Embryonic facial prominence (tissue), 1 donor: ENCODE data around the gene ACSS3.
"Not testable (repeated sequence)": the region's sequence is repeated elsewhere in the genome, so short reads cannot be mapped to it uniquely, and the experiment has no call there.

Experiments
- DNase-seq: peaks from one replicate; pipeline ENCODE4 v3.0.0-alpha.2; 2016; ENCODE audit errors: extremely low spot score

The ACSS3 gene

DNA sequence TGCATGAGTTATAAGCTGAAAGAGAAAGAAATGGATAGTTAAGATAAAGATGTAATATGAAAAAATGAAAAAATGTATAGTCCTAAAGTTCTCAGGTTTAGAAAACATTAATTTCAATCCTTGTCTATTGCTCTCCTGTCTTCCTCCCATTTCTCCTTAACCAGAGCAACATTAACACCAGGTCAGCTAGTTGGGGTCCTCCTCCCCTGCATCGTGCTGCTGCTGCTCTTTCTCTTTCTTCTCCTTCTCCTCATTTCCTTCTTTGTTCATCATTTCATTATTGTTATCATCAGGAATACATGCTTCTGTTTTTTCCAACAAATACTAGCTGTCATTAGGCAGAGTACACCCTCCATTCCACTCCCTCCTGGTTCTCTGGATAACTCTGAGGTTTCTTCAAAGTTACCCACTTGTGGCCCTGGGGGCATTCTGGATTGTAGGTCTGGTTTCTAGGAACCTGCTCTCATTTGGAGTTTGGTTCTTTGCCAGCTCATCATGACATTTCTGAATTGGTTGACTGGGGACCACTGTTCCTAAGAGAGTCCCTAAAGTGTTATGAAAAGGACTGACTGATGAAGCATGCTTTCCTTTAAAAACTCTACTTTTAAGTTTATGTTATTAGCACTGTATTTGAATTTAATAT is 17.0 kb downstream of the ACSS3 start:
- DNase-seq: no peak

- no peak for DNase-seq
Observed at GRCh38 chr12:81095501-81096232, 17.8 kb downstream of the ACSS3 start.

GRCh38 chr12:81105687-81106086 is 27.8 kb downstream of the ACSS3 start:
- no peak for DNase-seq

DNA sequence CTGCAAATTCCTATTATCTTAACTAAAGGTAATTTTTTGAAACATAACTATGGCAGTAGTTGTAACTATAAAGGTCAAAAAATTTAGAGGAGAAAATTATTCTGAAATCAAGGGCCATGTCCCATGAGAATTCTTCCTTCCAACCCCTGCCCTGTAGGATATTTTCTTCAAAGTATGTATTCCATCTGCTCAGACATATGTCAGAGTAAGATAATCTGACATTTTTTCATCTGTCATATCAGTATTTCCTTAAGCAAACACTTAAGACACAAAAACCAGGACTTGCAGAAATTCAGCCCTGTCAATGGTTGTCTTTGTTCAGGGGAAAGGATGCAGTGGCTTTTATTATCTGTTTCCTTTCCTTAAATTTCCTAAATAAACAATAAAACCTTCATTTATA is 36.3 kb downstream of the ACSS3 start:
- DNase-seq: no peak

GRCh38 chr12:81119069-81119468 is 41.2 kb downstream of the ACSS3 start:
- DNase-seq: not testable (repeated sequence)

DNA sequence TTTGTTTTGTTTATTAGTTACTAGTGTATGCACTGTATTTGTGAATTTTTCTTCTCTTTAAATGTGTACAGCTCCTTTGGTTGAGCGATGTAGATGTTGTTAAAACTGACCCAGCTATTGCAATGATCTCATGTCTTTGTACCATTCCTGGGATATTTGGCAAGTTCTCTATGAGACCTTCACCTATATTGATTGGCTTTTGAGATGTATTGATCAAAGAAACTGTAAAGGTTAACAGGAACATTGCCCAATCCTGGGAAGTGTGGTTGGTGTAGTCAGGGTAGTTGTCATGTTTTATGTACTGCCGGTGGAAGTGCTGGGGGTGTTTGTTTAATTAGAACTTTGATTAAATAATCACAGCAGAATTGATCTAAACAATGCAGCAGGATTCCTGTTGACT is 43.1 kb downstream of the ACSS3 start:
- DNase-seq: no peak

- no peak for DNase-seq
Observed at GRCh38 chr12:81123611-81124010, 45.7 kb downstream of the ACSS3 start.

DNA sequence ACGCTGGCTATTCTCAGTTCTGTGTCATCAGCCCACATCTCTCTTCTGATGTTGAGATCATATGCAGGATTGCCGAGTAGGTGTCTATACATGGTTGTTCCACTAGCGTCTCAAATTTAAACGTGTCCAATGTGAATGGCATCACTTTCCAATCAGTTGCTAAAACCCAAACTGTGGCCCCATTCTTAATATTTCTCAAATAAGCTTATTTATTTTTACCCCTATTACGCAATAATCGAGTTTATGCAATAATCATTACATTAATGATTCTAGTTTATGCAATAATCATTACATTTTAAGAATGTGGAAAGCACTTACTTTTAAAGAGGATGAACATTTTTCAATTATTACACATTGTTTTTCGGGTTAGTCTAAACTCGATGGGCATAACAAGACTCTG is 47.8 kb downstream of the ACSS3 start:
- no peak for DNase-seq

GRCh38 chr12:81128930-81129554 is 51.2 kb downstream of the ACSS3 start:
- DNase-seq: no peak

- no peak for DNase-seq
Observed at GRCh38 chr12:81136519-81136918, 58.6 kb downstream of the ACSS3 start.

- no peak for DNase-seq
Observed at GRCh38 chr12:81137801-81138200, 59.9 kb downstream of the ACSS3 start.

DNA sequence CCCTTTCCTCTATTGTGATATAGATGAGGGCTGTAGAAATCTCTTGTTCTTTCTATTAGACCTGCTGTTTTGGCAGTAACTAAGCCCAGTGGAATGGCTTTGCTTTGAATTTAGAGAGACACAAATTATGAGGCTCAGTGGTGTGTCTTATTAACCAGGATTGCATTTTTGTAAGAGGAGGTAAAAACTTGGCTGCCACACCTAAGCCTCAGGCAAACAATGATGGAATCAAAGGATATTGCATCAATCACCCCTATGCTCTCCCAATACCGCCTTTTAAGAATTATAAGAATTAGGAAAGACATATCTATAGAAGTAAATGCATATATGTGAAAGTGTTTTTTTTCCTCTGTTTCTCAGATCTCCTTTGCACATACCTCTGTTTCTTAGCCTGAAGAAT is 63.3 kb downstream of the ACSS3 start:
- no peak for DNase-seq

DNA sequence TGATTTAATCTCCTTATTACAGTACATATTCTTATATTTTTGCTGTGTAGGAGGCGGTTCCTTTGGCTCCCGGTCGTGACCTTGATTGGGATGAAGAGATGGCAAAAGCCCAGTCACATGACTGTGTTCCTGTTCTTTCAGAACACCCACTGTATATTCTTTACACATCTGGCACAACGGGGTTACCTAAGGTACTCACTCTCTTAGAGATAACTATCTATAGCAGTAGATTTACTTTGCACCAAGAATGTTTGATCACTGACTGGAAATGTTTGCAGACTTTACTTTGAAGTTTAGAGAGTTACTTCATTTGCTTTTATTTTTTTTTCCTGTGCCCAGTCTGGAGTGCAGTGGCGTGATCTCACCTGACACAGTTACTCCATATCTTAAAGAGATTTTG is 65.2 kb downstream of the ACSS3 start:
- DNase-seq: no peak

DNA sequence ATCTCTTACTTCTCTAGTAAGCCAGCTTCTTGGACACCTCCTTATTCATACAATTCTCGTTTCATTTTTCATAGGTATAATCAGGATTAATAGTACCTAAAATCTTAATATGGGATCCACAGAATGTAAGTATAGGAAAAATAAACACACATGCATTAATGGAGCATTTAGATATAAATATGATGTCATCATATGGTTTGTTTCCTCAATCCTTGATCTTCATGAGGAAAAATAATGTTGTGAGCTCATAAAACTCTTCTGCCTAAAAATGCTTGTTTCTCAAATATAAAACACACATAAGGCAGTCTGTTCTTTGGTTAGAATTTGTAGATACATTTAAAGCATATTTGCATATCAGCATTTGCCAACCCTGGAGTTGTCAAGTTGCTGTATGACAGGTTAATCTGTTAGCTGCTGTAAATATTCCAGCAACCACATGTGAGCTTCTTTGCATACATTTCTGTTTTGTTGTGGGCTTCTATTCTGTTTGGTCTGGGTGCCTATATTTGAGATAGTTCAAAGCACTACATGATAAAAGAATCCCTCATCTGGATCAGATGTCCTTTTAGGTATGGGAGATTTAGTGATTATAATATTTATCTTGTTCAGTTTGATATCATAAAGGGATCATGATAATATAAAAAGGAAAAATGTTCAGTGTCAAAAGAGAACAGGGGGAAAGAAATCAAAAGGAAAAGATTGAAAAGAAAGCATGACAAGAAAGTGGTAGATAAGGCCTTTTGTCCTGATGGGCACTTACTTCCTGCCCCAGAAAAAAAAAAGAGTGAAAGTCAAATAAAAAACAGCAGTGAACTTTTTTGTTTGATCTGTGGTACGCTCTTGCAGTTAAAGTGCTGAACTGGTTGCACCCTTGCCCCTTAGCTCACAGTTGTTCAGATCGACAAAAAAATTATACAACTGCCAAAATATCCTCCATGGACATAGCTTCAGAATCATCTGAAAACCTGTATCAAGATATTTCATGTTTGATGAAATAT is 68.6 kb downstream of the ACSS3 start:
- no peak for DNase-seq

DNA sequence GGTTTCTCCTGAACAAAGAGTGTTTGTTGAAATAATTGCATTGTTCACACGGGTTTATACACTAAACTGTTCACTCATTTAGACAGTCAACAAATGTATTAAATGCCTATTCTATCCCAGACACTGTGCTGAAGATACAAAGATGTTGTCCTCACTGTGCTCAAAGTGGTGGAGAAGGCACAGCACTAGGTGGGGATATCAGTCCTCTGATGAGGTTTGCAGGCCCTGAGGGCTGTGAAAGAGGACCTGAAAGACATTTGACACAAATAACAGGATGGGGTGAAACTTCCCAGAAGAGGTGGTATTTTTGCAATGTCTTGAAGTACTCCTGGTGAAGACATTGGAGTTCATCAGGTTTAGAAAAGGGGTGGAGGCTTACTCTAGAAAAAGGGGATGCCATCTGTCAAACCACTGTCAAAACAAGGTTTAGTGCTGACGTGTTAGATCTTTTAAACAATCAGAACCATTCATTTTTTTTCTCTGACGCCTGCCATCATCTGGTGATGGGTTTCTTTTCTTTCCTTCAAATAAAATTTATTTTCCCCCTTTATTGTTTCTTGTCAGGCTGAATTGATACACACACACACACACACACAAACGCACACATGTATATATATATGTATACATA is 69.5 kb downstream of the ACSS3 start:
- DNase-seq: no peak

- no peak for DNase-seq
Observed at GRCh38 chr12:81150382-81150781, 72.5 kb downstream of the ACSS3 start.

- DNase-seq: no peak
Observed at GRCh38 chr12:81159856-81160255, 82.0 kb downstream of the ACSS3 start.

- DNase-seq: no peak
Observed at GRCh38 chr12:81161680-81162079, 83.8 kb downstream of the ACSS3 start.

DNA sequence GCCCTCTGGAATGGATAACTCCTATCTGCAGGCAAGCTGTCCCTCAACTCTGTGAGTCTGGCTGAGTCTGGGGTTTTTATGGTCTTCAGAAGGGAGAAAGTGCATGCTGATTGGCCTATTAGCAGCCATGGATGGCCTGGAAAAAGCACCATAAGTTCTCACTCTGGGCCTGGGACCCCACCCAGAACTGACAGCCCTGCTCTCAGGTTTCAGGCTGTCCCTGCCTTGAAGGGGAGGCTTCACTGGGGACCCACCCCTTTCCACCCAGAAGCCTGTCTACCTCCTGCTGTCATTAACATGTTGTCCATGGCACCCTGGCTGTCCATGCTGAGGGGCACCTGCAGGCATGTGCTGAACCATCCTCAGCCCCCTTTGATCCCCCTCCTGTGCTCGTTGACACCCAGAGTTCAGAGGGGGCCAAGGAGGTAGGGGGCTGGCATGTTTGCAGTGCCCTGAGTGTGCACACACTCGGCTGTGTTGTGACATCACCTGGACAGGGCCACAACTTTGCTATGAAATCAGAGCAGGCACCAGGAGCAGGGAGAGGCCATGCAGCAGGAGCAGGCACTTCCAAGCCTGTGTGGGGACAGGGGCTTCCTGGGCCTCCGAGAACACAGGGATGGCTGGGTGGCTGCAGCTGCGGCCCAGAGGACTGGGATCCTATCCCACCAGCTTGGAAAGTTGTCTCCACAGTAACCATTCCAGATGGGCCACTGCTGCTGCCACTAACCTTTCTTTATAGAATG is 84.7 kb downstream of the ACSS3 start:
- no peak for DNase-seq

GRCh38 chr12:81164827-81165226 is 86.9 kb downstream of the ACSS3 start:
- DNase-seq: no peak

- DNase-seq: no peak
Observed at GRCh38 chr12:81166790-81167189, 88.9 kb downstream of the ACSS3 start.
